Lung (tissue), 12 donors: ENCODE data around the gene PCDH10. TPM values are rescaled to one million over a fixed set of nuclear protein-coding genes. Genes with fewer than 3 reads are reported as not detected.

ENCODE experiments used
- ATAC-seq: fragments of 200-7000 bp; cut with Tn5 transposase; one replicate; pipeline ENCODE4 v1.9.1; 2020; ENCODE audit warnings: moderate number of reproducible peaks; ENCODE audit not compliant: insufficient read depth, low FRiP score
- DNase-seq, 3 donors: peaks; one replicate each; pipeline ENCODE4 v3.0.0-alpha.2; 2013 to 2017
- H3K27ac ChIP-seq, 2 donors: one replicate each; pipeline ENCODE4 v1.5.1; 2013; ENCODE audit warnings: mild to moderate bottlenecking in 2 of 2, moderate library complexity in 2 of 2, control low read depth in 1 of 2, inconsistent platforms in 1 of 2, low read depth in 1 of 2, low read length in 1 of 2
- H3K27me3 ChIP-seq, 3 donors: one replicate each; pipeline ENCODE4 v1.5.1; 2013; ENCODE audit warnings: low read length in 2 of 3; ENCODE audit not compliant: control insufficient read depth in 3 of 3, insufficient read depth in 3 of 3
- H3K36me3 ChIP-seq, 4 donors: one replicate each; pipeline ENCODE4 v1.5.1; 2013; ENCODE audit warnings: low read length in 4 of 4, mild to moderate bottlenecking in 1 of 4, moderate library complexity in 1 of 4; ENCODE audit not compliant: control insufficient read depth in 4 of 4, insufficient read depth in 4 of 4
- H3K4me1 ChIP-seq, 5 donors: one replicate each; pipeline ENCODE4 v1.5.1; 2013; ENCODE audit warnings: low read length in 5 of 5, mild to moderate bottlenecking in 2 of 5, moderate library complexity in 1 of 5; ENCODE audit not compliant: control insufficient read depth in 5 of 5, insufficient read depth in 5 of 5
- H3K4me3 ChIP-seq: one replicate; pipeline ENCODE4 v1.5.1; 2013; ENCODE audit warnings: mild to moderate bottlenecking, control low read depth, moderate library complexity
- H3K9ac ChIP-seq, 2 donors: one replicate each; pipeline ENCODE4 v1.5.1; 2013; ENCODE audit warnings: low read length in 2 of 2, control low read depth in 1 of 2; ENCODE audit not compliant: insufficient read depth in 1 of 2
- H3K9me3 ChIP-seq, 4 donors: one replicate each; pipeline ENCODE4 v1.5.1; 2013; ENCODE audit warnings: low read length in 3 of 4, mild to moderate bottlenecking in 1 of 4, moderate library complexity in 1 of 4; ENCODE audit not compliant: control insufficient read depth in 4 of 4, insufficient read depth in 3 of 4
- CTCF ChIP-seq: IDR thresholded peaks from 2 replicates; pipeline ENCODE4 v1.5.1; 2012; ENCODE audit warnings: mild to moderate bottlenecking; ENCODE audit errors: control extremely low read depth, extremely low read depth
- WGBS, 2 donors: extraction: QIAGEN DNeasy Blood & Tissue Kit; methylation state at CpG; one replicate each; pipeline ENCODE4 v1.1.7; 2013; 5-methylcytosine and 5-hydroxymethylcytosine counted together
- polyA plus RNA-seq, 2 donors: library from polyadenylated mRNA; stranded (reverse); fragments of 200-250 nt; gene quantifications; one replicate each; pipeline ENCODE4 v1.2.1, GENCODE V29; 2013
- total RNA-seq, 2 donors: library from RNA; depleted of rRNA in 1 of 2; stranded (reverse); fragments of >200 nt in 1 of 2; gene quantifications; one replicate each; pipeline ENCODE4 v1.2.1, GENCODE V29; 2014 to 2021
- donor health status: control.
- donor health status: control.
- donor health status: Bipolar disorder and iron deficiency.
- donor health status: healthy.
- donor health status: DM: yes; HTN: yes; CAD: no.

The PCDH10 gene
- total and polyA plus RNA-seq, 4 donors, result 0.08 to 1.7 (median 0.68) TPM

DNA sequence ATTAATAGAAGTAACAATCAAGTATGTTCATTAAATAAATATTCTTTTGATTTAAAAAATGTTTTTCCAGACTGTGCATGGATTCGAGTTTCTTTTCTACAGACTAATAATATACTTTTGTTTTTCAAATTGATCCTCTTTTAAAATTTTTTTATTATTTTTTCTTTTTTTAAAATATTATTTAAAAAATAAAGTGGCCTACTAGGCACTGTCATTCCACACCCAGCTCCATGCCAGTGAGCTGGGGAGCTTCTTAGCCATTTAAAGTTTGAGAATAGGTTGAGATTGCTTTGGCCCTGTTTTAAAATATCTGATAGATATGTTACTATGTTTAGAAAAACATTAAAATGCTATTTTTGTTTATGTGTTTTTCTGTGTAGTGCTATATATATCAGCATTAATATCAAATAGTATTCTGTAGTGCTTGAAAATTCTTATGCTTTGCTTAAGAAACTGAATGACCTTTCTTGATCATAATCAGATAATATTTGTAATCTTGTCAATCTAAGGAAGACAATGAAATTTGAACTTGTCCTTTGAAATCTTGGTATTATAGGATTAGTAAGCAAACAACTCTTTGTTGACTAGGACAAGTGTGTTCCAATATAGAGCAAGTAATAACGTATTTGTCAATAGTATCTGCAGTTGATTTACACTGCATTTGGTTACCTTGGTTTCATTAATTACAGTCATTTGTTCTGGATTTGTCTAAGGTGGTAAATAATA lies 12.6 kb downstream of the PCDH10 start:
- peaks cover 0 to under 1% (median 0%) of the 10 kb centered on the region in 3 donors for H3K27me3 ChIP-seq
- H3K4me3 ChIP-seq, result no peak overlapping the region
- no peak for TF ChIP-seq CTCF
- no peak for DNase-seq
- H3K36me3 ChIP-seq, result no peaks in the 10 kb centered on the region
- H3K4me1 ChIP-seq, result no peaks in the 10 kb centered on the region
- H3K9me3 ChIP-seq, result no peaks in the 10 kb centered on the region
- H3K27ac ChIP-seq, result no peak overlapping the region
- ATAC-seq, result no peak
- no peak overlapping the region for H3K9ac ChIP-seq
- whole genome bisulfite sequencing, 2 donors, result 82 to 89% methylated on average over 2 of the region's 2 CpGs

DNA sequence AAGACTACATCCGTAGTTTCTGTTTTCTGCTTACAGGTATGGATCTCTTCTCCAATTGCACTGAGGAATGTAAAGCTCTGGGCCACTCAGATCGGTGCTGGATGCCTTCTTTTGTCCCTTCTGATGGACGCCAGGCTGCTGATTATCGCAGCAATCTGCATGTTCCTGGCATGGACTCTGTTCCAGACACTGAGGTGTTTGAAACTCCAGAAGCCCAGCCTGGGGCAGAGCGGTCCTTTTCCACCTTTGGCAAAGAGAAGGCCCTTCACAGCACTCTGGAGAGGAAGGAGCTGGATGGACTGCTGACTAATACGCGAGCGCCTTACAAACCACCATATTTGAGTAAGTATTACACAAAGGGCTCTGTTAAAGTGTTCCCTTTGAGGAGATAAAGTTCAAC lies 13.8 kb downstream of the PCDH10 start:
- DNase-seq (no peak), ATAC-seq (no peak)
- Histone ChIP-seq H3K9ac (no peak overlapping the region), H3K4me3 (no peak overlapping the region), H3K27ac (no peak overlapping the region), H3K27me3 (no peaks in the 10 kb centered on the region), H3K36me3 (no peaks in the 10 kb centered on the region), H3K9me3 (no peaks in the 10 kb centered on the region), H3K4me1 (no peaks in the 10 kb centered on the region)
- 90 to 92% methylated on average over 8 of the region's 8 CpGs for WGBS, 2 donors
- TF ChIP-seq CTCF, result no peak

DNA sequence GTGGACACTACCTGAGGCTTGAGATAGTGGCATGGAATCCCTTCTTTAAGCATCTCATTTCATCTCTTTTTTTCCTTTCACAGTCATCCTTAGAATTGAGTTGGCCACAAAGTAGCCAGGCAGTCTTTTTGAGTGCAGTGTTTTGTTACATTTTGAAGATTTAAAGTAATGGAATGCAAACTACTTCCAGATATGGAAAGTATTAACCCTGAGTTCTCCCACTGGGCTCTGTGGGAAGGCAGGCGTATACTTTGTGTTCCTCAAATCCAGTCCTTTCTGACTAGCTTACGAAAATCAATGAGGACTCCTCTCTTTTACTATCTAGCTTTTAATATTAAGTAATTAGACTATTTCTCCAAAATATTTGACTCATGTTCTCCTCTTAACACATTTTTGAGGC lies 29.9 kb downstream of the PCDH10 start:
- Histone ChIP-seq H3K27me3 (no peaks in the 10 kb centered on the region), H3K9me3 (no peaks in the 10 kb centered on the region), H3K27ac (no peak overlapping the region), H3K9ac (no peak overlapping the region), H3K36me3 (no peaks in the 10 kb centered on the region), H3K4me3 (no peak overlapping the region), H3K4me1 (no peaks in the 10 kb centered on the region)
- 84 to 91% methylated on average over 2 of the region's 2 CpGs for WGBS, 2 donors
- DNase-seq (no peak), ATAC-seq (no peak)
- TF ChIP-seq CTCF, result no peak

- no peak for TF ChIP-seq CTCF
- Histone ChIP-seq H3K27ac (no peak overlapping the region), H3K36me3 (no peaks in the 10 kb centered on the region), H3K9me3 (no peaks in the 10 kb centered on the region), H3K9ac (no peak overlapping the region), H3K4me3 (no peak overlapping the region), H3K27me3 (no peaks in the 10 kb centered on the region), H3K4me1 (no peaks in the 10 kb centered on the region)
- DNase-seq, result no peak
- ATAC-seq, result no peak
Observed at GRCh38 chr4:133186210-133186609, 37.1 kb downstream of the PCDH10 start.
